A549 treated with dexamethasone at 1 μM for 4 hours (cell line): Measurements from ENCODE around the gene GNA14. TPM values are rescaled to one million over a fixed set of nuclear protein-coding genes. Genes with fewer than 3 reads are reported as not detected.

Experiments
- total RNA-seq: library from RNA; stranded (reverse); fragments of 200-300 nt; extraction: Qiagen RNA extraction; gene quantifications from 5 replicates; pipeline ENCODE4 v1.2.3, GENCODE V29; 2022

GNA14 gene
- 0.09 TPM in 1 of 5 replicates, not detected in the others for total RNA-seq

GRCh38 chr9:77648234-77649108 is at the start of gene GNA14:
Gene GNA14 (minus strand): TSS chr9:77648322. CDS start chr9:77647793, 529 bp downstream.

